Testis (tissue), 3 donors: ENCODE data around the gene KRT222. TPM values are rescaled to one million over a fixed set of nuclear protein-coding genes. Genes with fewer than 3 reads are reported as not detected.

Experiments
- DNase-seq: peaks from one replicate; pipeline ENCODE4 v3.0.0-alpha.2; 2019
- H3K27ac ChIP-seq, 2 donors: fragments of 200-600 bp; sonication (generic); one replicate each; pipeline ENCODE4 v1.5.1; 2019
- H3K27me3 ChIP-seq: fragments of 200-600 bp; sonication (generic); one replicate; pipeline ENCODE4 v1.5.1; 2019
- H3K36me3 ChIP-seq: fragments of 200-600 bp; sonication (generic); one replicate; pipeline ENCODE4 v1.5.1; 2017; ENCODE audit warnings: low read depth; ENCODE audit errors: missing control alignments
- H3K4me1 ChIP-seq: fragments of 200-600 bp; sonication (generic); one replicate; pipeline ENCODE4 v1.5.1; 2019
- H3K4me3 ChIP-seq, 2 donors: fragments of 200-600 bp; sonication (generic); one replicate each; pipeline ENCODE4 v1.5.1; 2017 to 2019
- H3K9me3 ChIP-seq: fragments of 200-600 bp; sonication (generic); one replicate; pipeline ENCODE4 v1.5.1; 2017
- POLR2A ChIP-seq: fragments of 450-650 bp; IDR thresholded peaks from one replicate; pipeline ENCODE4 v1.6.1; 2017; ENCODE audit warnings: antibody characterized with exemption, mild to moderate bottlenecking, moderate library complexity
- WGBS, 2 donors: methylation state at CpG; one replicate each; pipeline ENCODE4 v1.1.5; 2018; 5-methylcytosine and 5-hydroxymethylcytosine counted together
- intact Hi-C: fragments of 100-400 bp; cut with DNase I; formaldehyde crosslinking; loops from one replicate; pipeline ENCODE4 v1.15.1; 2023; ENCODE audit warnings: low total_unique reads
- polyA plus RNA-seq: library from polyadenylated mRNA; stranded (reverse); fragments of 350-450 nt; fragmentation: Illumina TruSeq; extraction: RNeasy Lipid Tissue Mini Kit (QIAGEN cat#74804); gene quantifications from one replicate; pipeline ENCODE4 v1.2.3, GENCODE V29; 2014; ENCODE audit warnings: low read depth, low replicate concordance; ENCODE audit not compliant: insufficient read depth
- total RNA-seq, 2 donors: library from RNA; depleted of rRNA; stranded (reverse); fragments of >200 nt; gene quantifications; one replicate each; pipeline ENCODE4 v1.2.3, GENCODE V29; 2016
- TF ChIP-seq, protein P1 (sequence below), 3 experiments: fragments of 450-650 bp in 2 of 3; fragments of 200-600 bp in 1 of 3; sonication (generic) in 1 of 3; IDR thresholded peaks; one replicate each; pipeline ENCODE4 v1.5.1; 2016 to 2019; ENCODE audit warnings: antibody characterized with exemption in 3 of 3, mild to moderate bottlenecking in 2 of 3, moderate library complexity in 1 of 3

KRT222 gene
- total and polyA plus RNA-seq, 3 donors from 2014 or later = 1.0 to 3.1 (median 1.2) TPM

DNA sequence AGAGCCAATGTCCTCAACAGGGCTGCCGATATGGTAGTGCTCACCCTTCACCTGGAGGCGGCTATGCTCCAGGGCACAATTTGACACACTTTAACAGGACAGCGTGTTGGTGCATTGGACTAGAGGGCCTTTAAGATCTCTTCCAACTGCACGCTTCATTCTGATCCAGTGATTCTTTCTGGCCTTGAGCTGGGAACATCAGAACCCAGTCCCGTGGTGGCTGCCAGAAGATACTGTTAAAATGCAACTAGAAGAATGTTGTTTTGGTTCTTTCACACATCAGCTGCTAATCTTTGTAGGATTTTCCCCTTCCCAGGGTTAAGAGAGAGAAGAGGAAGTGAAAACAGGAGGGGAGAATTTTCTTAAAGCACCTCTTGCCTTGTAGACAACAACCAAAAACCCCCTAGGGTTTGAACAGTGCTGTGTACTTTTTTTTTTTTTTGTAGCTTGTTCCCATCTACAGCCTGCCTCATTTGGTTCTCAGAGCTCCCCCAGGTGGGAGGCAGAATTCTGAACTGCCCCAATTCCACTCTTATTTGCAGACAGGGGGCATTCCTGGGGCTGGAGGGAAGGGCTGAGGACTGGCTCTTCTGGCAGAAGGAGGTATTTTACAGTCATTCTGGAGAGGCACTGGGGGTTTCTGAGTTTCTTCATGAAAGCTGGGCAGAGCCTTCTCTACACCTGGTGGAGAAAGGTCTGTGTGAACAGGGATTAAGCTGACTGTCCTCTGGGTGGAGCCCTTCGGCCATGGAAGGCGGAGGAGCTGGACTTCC lies 49.7 kb downstream of the KRT222 start:
- no peak for TF ChIP-seq POLR2A
- TF ChIP-seq, protein P1, sequence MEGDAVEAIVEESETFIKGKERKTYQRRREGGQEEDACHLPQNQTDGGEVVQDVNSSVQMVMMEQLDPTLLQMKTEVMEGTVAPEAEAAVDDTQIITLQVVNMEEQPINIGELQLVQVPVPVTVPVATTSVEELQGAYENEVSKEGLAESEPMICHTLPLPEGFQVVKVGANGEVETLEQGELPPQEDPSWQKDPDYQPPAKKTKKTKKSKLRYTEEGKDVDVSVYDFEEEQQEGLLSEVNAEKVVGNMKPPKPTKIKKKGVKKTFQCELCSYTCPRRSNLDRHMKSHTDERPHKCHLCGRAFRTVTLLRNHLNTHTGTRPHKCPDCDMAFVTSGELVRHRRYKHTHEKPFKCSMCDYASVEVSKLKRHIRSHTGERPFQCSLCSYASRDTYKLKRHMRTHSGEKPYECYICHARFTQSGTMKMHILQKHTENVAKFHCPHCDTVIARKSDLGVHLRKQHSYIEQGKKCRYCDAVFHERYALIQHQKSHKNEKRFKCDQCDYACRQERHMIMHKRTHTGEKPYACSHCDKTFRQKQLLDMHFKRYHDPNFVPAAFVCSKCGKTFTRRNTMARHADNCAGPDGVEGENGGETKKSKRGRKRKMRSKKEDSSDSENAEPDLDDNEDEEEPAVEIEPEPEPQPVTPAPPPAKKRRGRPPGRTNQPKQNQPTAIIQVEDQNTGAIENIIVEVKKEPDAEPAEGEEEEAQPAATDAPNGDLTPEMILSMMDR (IDR thresholded peaks at IDR 0.05) = peak in 1 of 3 experiments; percentile 43
- WGBS, 2 donors = 33 to 47% methylated on average over 7 of the region's 7 CpGs
- Histone ChIP-seq H3K9me3 (no peaks in the 10 kb centered on the region), H3K27ac (peak overlapping the region in 1 of 2 donors; percentile 70), H3K36me3 (no peaks in the 10 kb centered on the region), H3K4me1 (peaks cover 16% of the 10 kb centered on the region), H3K27me3 (no peaks in the 10 kb centered on the region), H3K4me3 (no peak overlapping the region)
- intact Hi-C loops = no loop called here
- peak; percentile 77 for DNase-seq

DNA sequence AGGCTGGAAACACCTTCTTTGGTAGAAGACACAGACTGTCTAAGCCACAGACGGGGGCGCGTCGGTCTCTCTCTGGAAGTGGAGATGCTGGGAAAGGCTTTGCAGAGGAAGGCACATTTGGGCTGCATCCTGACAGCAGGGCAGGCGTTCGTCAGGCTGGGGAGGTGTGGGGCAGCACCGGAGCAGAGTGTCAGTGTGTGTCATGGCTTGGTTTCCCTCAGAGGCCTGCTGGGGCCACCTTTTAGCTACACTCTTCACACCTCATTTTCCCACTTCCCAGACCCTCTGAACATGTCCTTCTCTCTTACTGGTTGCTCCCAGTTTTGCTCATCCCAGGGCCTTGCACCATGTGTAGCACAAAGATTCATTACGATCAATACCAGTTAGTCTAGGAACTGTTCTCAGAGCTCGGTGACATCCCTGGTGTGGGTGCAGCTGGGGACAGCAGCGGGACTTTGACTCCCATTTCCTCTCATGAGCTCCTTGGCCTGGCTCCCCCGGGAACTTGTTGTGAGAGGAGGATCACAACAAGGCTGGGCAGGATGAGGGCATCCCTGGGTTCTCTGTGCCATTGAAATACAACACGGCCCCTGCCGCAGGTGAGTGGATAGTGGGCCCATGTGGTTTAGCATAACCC lies 50.4 kb downstream of the KRT222 start:
- peak overlapping the region in 1 of 2 donors; percentile 70 for H3K27ac ChIP-seq
- no peaks in the 10 kb centered on the region for H3K36me3 ChIP-seq
- H3K9me3 ChIP-seq = no peaks in the 10 kb centered on the region
- intact Hi-C loops = no loop called here
- DNase-seq = no peak
- H3K4me3 ChIP-seq = no peak overlapping the region
- 77 to 89% methylated on average over 13 of the region's 13 CpGs for WGBS, 2 donors
- H3K27me3 ChIP-seq = no peaks in the 10 kb centered on the region
- no peak for TF ChIP-seq POLR2A
- TF ChIP-seq, protein P1 (IDR thresholded peaks at IDR 0.05) = no peak
- peaks cover 16% of the 10 kb centered on the region for H3K4me1 ChIP-seq

DNA sequence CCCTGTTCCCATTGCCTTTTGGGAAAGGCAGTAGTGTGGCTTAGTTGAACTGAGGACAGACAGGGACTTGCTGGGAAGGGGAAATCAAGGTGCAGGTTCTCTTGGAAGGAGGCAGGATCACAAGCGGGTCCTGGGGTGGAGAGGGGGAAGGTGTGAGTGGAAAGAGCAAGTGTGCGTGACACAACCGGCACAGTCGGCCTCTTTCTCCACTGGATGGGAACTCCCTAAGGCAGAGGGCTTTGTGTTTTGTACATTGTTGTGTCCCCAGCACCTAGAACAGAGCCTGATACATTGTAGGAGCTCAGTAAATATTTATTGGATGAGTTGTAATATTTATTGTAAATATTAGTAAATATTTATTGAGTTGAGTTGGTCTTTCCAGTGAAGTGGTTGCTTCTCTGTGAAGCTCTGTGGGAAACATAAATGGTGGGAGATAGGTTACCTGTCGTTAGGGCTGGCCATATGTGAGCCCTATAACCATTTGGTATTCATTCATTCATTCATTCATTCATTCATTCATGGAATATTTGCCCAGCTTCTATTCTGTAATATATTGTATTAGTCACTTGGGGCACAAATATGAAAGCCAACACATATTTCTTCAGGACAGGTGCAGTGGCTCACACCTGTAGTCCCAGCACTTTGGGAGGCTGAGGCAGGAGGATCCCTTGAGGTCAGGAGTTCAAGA lies 51.4 kb downstream of the KRT222 start:
- WGBS, 2 donors = 93 to 95% methylated on average over 5 of the region's 5 CpGs
- intact Hi-C loops = no loop called here

DNA sequence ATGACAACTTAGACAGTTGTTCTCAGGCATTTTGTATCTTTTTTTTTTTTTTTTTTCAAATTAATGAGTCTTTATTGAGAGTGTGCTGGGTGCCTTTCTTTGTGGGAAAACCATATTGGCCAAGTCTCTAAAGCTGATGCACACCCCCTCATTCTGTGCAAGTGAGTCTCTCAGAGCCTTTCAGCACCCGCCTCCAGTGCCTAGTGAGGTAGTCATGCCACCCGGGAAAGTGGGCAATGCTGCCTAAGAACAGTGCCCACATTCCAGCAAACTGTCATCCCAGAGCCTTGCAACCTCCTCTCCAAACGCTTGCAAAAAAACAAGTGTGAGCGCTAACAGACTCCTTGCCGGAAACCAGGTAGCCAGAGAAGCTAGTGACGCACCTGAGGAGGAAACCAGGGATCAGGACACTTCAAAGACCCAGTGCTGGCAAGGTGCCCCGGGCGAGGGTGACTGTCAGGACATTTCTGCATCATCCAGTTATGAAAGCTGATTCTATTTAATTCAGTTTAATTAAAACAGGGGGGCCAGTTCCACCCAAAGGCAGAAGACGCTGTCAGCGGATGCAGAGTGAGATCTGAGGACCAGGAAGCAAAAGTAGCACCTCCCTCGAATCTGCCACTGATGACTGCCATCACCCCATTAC lies 52.3 kb downstream of the KRT222 start:
- no peak for DNase-seq
- H3K9me3 ChIP-seq = no peaks in the 10 kb centered on the region
- peaks cover 16% of the 10 kb centered on the region for H3K4me1 ChIP-seq
- no peak overlapping the region for H3K4me3 ChIP-seq
- TF ChIP-seq, protein P1 (IDR thresholded peaks at IDR 0.05) = no peak
- intact Hi-C loops = no loop called here
- H3K27me3 ChIP-seq = no peaks in the 10 kb centered on the region
- WGBS, 2 donors = 88 to 89% methylated on average over 11 of the region's 11 CpGs
- no peaks in the 10 kb centered on the region for H3K36me3 ChIP-seq
- H3K27ac ChIP-seq = no peak overlapping the region

More for the DNA sequence above, 51.4 kb downstream of the KRT222 start:
- Histone ChIP-seq H3K9me3 (no peaks in the 10 kb centered on the region), H3K4me1 (peaks cover 16% of the 10 kb centered on the region), H3K27me3 (no peaks in the 10 kb centered on the region), H3K27ac (no peak overlapping the region), H3K36me3 (no peaks in the 10 kb centered on the region), H3K4me3 (no peak overlapping the region)
- TF ChIP-seq, protein P1 (IDR thresholded peaks at IDR 0.05) = no peak
- TF ChIP-seq POLR2A = no peak
- DNase-seq = no peak
